HepG2 (cell line): ENCODE data around the gene PNKD. TPM values are rescaled to one million over a fixed set of nuclear protein-coding genes. Genes with fewer than 3 reads are reported as not detected.

ENCODE experiments used
- ATAC-seq: fragments of 200-7000 bp; cut with Tn5 transposase; 3 replicates; pipeline ENCODE4 v1.9.1; 2020; ENCODE audit warnings: mild to moderate bottlenecking, moderate library complexity
- Bru-seq: library from RNA; stranded (reverse); fragments of 400-500 nt; gene quantifications from one replicate; lab custom pipeline; 2021; lab: Mats Ljungman, UMichigan
- BruChase-seq, 2 experiments: library from RNA; stranded (reverse); fragments of 400-500 nt; gene quantifications; one replicate each; lab custom pipeline; 2021; lab: Mats Ljungman, UMichigan
- BruUV-seq: library from RNA; stranded (reverse); fragments of 400-500 nt; replicated peaks from 2 replicates; lab custom pipeline; 2021; lab: Mats Ljungman, UMichigan
- CTCF ChIA-PET: fragments of 300-600 bp; formaldehyde crosslinking; extraction: SDS; loops from one replicate; lab custom pipeline; 2021; ENCODE audit warnings: low total read pairs, inconsistent platforms, low intra/inter-chr PET ratio; lab: Yijun Ruan, JAX
- POLR2A ChIA-PET: fragments of 350-600 bp; sonication (Branson Sonifier 250); formaldehyde crosslinking; loops from one replicate; lab custom pipeline; 2020; ENCODE audit warnings: antibody characterized with exemption, inconsistent platforms; lab: Yijun Ruan, JAX
- DNase-seq: peaks from one replicate; pipeline ENCODE4 v3.0.0-alpha.2; 2015; ENCODE audit warnings: low spot score
- FAIRE-seq: peaks from 3 replicates; lab custom pipeline; 2011; peaks lifted over from hg19 to GRCh38; lab: Jason Lieb, UNC
- H2AFZ ChIP-seq: one replicate; pipeline ENCODE4 v1.6.1; 2011; ENCODE audit warnings: low read length, inconsistent platforms
- H3K27ac ChIP-seq: fragments of 300-600 bp; 3 replicates; pipeline ENCODE4 v1.8.0; 2011; ENCODE audit warnings: mixed run types, mild to moderate bottlenecking, mixed read lengths, low read length, inconsistent platforms; ENCODE audit not compliant: insufficient read depth; ENCODE audit errors: extremely low read length
- H3K27me3 ChIP-seq, 2 experiments: fragments of 200-600 bp in 1 of 2; 2 replicates in 1 of 2; 3 replicates in 1 of 2; pipeline versions ENCODE4 v1.6.0 to v1.8.0; 2011; ENCODE audit warnings: low read length in 2 of 2, mild to moderate bottlenecking in 2 of 2, moderate library complexity in 2 of 2, inconsistent platforms in 1 of 2; ENCODE audit not compliant: insufficient read depth in 2 of 2, control insufficient read depth in 1 of 2
- H3K36me3 ChIP-seq, 2 experiments: fragments of 200-600 bp in 1 of 2; replicated peaks in 1 of 2; 2 replicates in 1 of 2; 3 replicates in 1 of 2; pipeline versions ENCODE4 v1.5.1 to v1.8.0; 2011; ENCODE audit warnings: low read length in 2 of 2, inconsistent platforms in 1 of 2; ENCODE audit not compliant: insufficient read depth in 2 of 2, control insufficient read depth in 1 of 2
- H3K4me1 ChIP-seq: 2 replicates; pipeline ENCODE4 v1.5.1; 2012; ENCODE audit warnings: low read length, inconsistent platforms; ENCODE audit not compliant: insufficient read depth
- H3K4me2 ChIP-seq: 2 replicates; pipeline ENCODE4 v1.6.0; 2011; ENCODE audit warnings: low read depth, low read length, inconsistent platforms
- H3K4me3 ChIP-seq, 3 experiments: fragments of 200-600 bp in 1 of 3; sonication (generic), shearing (Covaris generic) in 1 of 3; replicated peaks in 1 of 3; 2 replicates each; pipeline ENCODE4 v1.5.1; 2011 to 2016; ENCODE audit warnings: low read length in 3 of 3, inconsistent platforms in 2 of 3, low read depth in 2 of 3, mild to moderate bottlenecking in 2 of 3, control low read depth in 1 of 3, mixed read lengths in 1 of 3; ENCODE audit not compliant: insufficient read depth in 1 of 3
- H3K79me2 ChIP-seq: one replicate; pipeline ENCODE4 v1.6.1; 2011; ENCODE audit warnings: low read length, inconsistent platforms; ENCODE audit not compliant: insufficient read depth
- H3K9ac ChIP-seq: 2 replicates; pipeline ENCODE4 v1.6.0; 2011; ENCODE audit warnings: mild to moderate bottlenecking, low read depth, low read length, inconsistent platforms; ENCODE audit not compliant: insufficient read depth
- H3K9me3 ChIP-seq: 2 replicates; pipeline ENCODE4 v1.5.1; 2012; ENCODE audit warnings: mild to moderate bottlenecking, low read length
- H4K20me1 ChIP-seq: 2 replicates; pipeline ENCODE4 v1.6.0; 2011; ENCODE audit warnings: inconsistent platforms, mild to moderate bottlenecking, low read length, moderate library complexity; ENCODE audit not compliant: insufficient read depth
- CEBPB ChIP-seq: IDR thresholded peaks from 2 replicates; pipeline ENCODE4 v1.6.1; 2011; ENCODE audit warnings: low read depth, low read length, improper control_type of control experiment, borderline replicate concordance
- JUND ChIP-seq: sonication (generic); formaldehyde crosslinking; IDR thresholded peaks from 2 replicates; pipeline ENCODE4 v1.8.0; 2022; ENCODE audit warnings: mild to moderate bottlenecking, missing genetic modification reagents
- MED1 ChIP-seq: sonication (generic); formaldehyde crosslinking; IDR thresholded peaks from 2 replicates; pipeline ENCODE4 v1.4.0; 2020; ENCODE audit warnings: missing genetic modification reagents
- MTF2 ChIP-seq: sonication (generic); formaldehyde crosslinking; IDR thresholded peaks from 2 replicates; pipeline ENCODE4 v1.5.0; 2020; ENCODE audit warnings: missing genetic modification reagents, borderline replicate concordance
- RBFOX2 ChIP-seq: fragments of 200-400 bp; formaldehyde crosslinking; IDR thresholded peaks from 2 replicates; pipeline ENCODE4 v1.6.1; 2017; ENCODE audit warnings: low read depth, mild to moderate bottlenecking, low read length
- SP4 ChIP-seq: sonication (generic); formaldehyde crosslinking; IDR thresholded peaks from 2 replicates; pipeline ENCODE4 v1.8.1; 2023; ENCODE audit warnings: mild to moderate bottlenecking, missing genetic modification reagents
- ZNF235 ChIP-seq: sonication (generic); formaldehyde crosslinking; IDR thresholded peaks from 2 replicates; pipeline ENCODE4 v1.8.1; 2023; ENCODE audit warnings: mild to moderate bottlenecking, missing genetic modification reagents, borderline replicate concordance
- WGBS: methylation state at CpG from one replicate; pipeline ENCODE4 v1.1.6; 2017; ENCODE audit warnings: low lambda C conversion rate; 5-methylcytosine and 5-hydroxymethylcytosine counted together
- in situ Hi-C: cut with HindIII; loops from 2 replicates; pipeline ENCODE4 v1.10.0; 2017; ENCODE audit warnings: low pct_unique_long_range_greater_than_20kb; ENCODE audit not compliant: extremely low pct_ligation_motif_present
- intact Hi-C: fragments of 100-400 bp; cut with micrococcal nuclease; formaldehyde crosslinking; loops from one replicate; pipeline ENCODE4 v1.10.0; 2022; ENCODE audit not compliant: unreplicated experiment
- long read RNA-seq, 2 experiments: library from RNA in 1 of 2; library from polyadenylated mRNA in 1 of 2; stranded (forward) in 1 of 2; unstranded in 1 of 2; transcript quantifications; one replicate each; pipeline ENCODE4 v2.0.0, GENCODE V29; 2019 to 2022
- polyA minus RNA-seq, 3 experiments: library from RNA; depleted of rRNA, polyadenylated mRNA; stranded (reverse); fragments of >200 nt; gene quantifications; 2 replicates each; pipeline ENCODE4 v1.2.3, GENCODE V29; 2011; ENCODE audit warnings: low replicate concordance in 1 of 3
- polyA plus RNA-seq, 8 experiments: library from polyadenylated mRNA; depleted of rRNA in 3 of 8; stranded (reverse) in 7 of 8; unstranded in 1 of 8; fragments of >200 nt; fragmentation: Illumina TruSeq in 4 of 8; extraction: Trizol in 4 of 8; gene quantifications; 2 replicates each; pipeline versions ENCODE4 v1.2.1 to v1.2.3, GENCODE V29; 2011 to 2016; ENCODE audit warnings: low read depth in 4 of 8, missing spikeins in 1 of 8, mixed read lengths in 1 of 8; ENCODE audit not compliant: insufficient read depth in 1 of 8
- total RNA-seq, 5 experiments: library from RNA; depleted of rRNA; stranded (reverse); fragments of >200 nt; fragmentation: Illumina TruSeq; extraction: Trizol; gene quantifications; 2 replicates each; pipeline ENCODE4 v1.2.3, GENCODE V29; 2016; ENCODE audit warnings: low read depth in 1 of 5
- TF ChIP-seq, protein P1 (sequence below): IDR thresholded peaks from 2 replicates; pipeline ENCODE4 v1.4.0; 2020; ENCODE audit warnings: mild to moderate bottlenecking, missing genetic modification reagents

Gene PNKD, protein sequence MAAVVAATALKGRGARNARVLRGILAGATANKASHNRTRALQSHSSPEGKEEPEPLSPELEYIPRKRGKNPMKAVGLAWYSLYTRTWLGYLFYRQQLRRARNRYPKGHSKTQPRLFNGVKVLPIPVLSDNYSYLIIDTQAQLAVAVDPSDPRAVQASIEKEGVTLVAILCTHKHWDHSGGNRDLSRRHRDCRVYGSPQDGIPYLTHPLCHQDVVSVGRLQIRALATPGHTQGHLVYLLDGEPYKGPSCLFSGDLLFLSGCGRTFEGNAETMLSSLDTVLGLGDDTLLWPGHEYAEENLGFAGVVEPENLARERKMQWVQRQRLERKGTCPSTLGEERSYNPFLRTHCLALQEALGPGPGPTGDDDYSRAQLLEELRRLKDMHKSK
- total RNA-seq (2016; rRNA removed; fragmentation: Illumina TruSeq; extraction: Trizol) (50.0 and 55.9 TPM in 2 replicates), polyA plus RNA-seq (2011; rRNA removed) (78.0 and 80.4 TPM in 2 replicates), polyA minus RNA-seq (2011; rRNA and poly(A)+ RNA removed; ENCODE audit: low replicate concordance) (33.3 and 44.2 TPM in 2 replicates), Bru-seq, nascent RNA (percentile 46 among the genes with signal in this experiment), BruChase-seq, experiment 1, labeled RNA remaining after a 6-hour chase (percentile 53 among the genes with signal in this experiment), BruChase-seq, experiment 2, labeled RNA remaining after a 2-hour chase (percentile 47 among the genes with signal in this experiment)
- 21.6 and 27.3 TPM in 2 replicates for total RNA-seq (2016; cell fraction: cytosol; rRNA removed; fragmentation: Illumina TruSeq; extraction: Trizol; ENCODE audit: low read depth)
- total RNA-seq (2016; cell fraction: insoluble cytoplasmic fraction; rRNA removed; fragmentation: Illumina TruSeq; extraction: Trizol), result 48.3 and 59.8 TPM in 2 replicates
- total RNA-seq (2016; cell fraction: membrane; rRNA removed; fragmentation: Illumina TruSeq; extraction: Trizol), result 30.6 and 30.7 TPM in 2 replicates
- total RNA-seq (2016; cell fraction: nucleus; rRNA removed; fragmentation: Illumina TruSeq; extraction: Trizol), result 34.2 and 39.5 TPM in 2 replicates
- polyA plus RNA-seq (2011; cell fraction: cytosol; rRNA removed), result 48.4 and 76.6 TPM in 2 replicates
- 76.3 and 77.5 TPM in 2 replicates for polyA plus RNA-seq (2011; cell fraction: nucleus; rRNA removed)
- polyA plus RNA-seq (2012), result 59.5 and 60.9 TPM in 2 replicates
- 24.9 and 29.3 TPM in 2 replicates for polyA plus RNA-seq (2016; cell fraction: cytosol; fragmentation: Illumina TruSeq; extraction: Trizol; ENCODE audit: low read depth)
- 58.0 and 59.1 TPM in 2 replicates for polyA plus RNA-seq (2016; cell fraction: insoluble cytoplasmic fraction; fragmentation: Illumina TruSeq; extraction: Trizol; ENCODE audit: low read depth)
- 31.6 and 35.4 TPM in 2 replicates for polyA plus RNA-seq (2016; cell fraction: membrane; fragmentation: Illumina TruSeq; extraction: Trizol; ENCODE audit: low read depth)
- 73.5 and 80.9 TPM in 2 replicates for polyA plus RNA-seq (2016; cell fraction: nucleus; fragmentation: Illumina TruSeq; extraction: Trizol; ENCODE audit: insufficient read depth, low read depth)
- 15.5 and 20.7 TPM in 2 replicates for polyA minus RNA-seq (2011; cell fraction: cytosol; rRNA and poly(A)+ RNA removed)
- 9.7 and 10.9 TPM in 2 replicates for polyA minus RNA-seq (2011; cell fraction: nucleus; rRNA and poly(A)+ RNA removed)
- long read RNA-seq, experiment 1, transcript PNKD-202 (9 exons, 2,991 nt), result minor isoform, 5 of 130 reads
- long read RNA-seq, experiment 1, transcript PNKD-201 (3 exons, 758 nt), result major isoform, 109 of 130 reads
- long read RNA-seq, experiment 1, partial matches to known transcripts, result 2 of 130 reads
- long read RNA-seq, experiment 1, other reads (novel, unspliced or antisense), result 14 of 130 reads
- long read RNA-seq, experiment 2, transcript PNKD-202 (9 exons, 2,991 nt), result minor isoform, 20 of 157 reads
- long read RNA-seq, experiment 2, transcript PNKD-201 (3 exons, 758 nt), result major isoform, 83 of 157 reads
- long read RNA-seq, experiment 2, partial matches to known transcripts, result 2 of 157 reads
- long read RNA-seq, experiment 2, other reads (novel, unspliced or antisense), result 49 of 157 reads

GRCh38 chr2:218269900-218270720 is at the start of gene PNKD, which contains the start of gene AAMP:
PNKD (plus strand) TSS chr2:218270519; CDS start chr2:218270536, 17 bp downstream.
AAMP (minus strand) TSS chr2:218270137; CDS start chr2:218270086, 51 bp downstream.
- Histone ChIP-seq H3K79me2 (peaks cover 21% of the 10 kb centered on the region), H3K27ac (peak within 1 kb of the TSS; percentile 80), H3K9ac (peak within 1 kb of the TSS; percentile 92), H3K4me3 (peak within 1 kb of the TSS; percentile 78 to 97 (median 96)), H3K27me3 (no peaks in the 10 kb centered on the region; a peak in 1 of 5 replicates), H3K9me3 (no peaks in the 10 kb centered on the region), H2AFZ (peak within 1 kb of the TSS; percentile 5), H3K4me2 (peak within 1 kb of the TSS; percentile 99), H4K20me1 (no peaks in the 10 kb centered on the region), H3K36me3 (peaks cover 19 to 43% of the 10 kb centered on the region in 2 experiments), H3K4me1 (peaks cover 58% of the 10 kb centered on the region)
- ChIA-PET CTCF (interaction anchor here (1.2 to 1.4 kb wide), 2 partner anchors 84 to 196 kb away, joined by 4 read pairs; no protein-coding TSS in a partner anchor), POLR2A (interaction anchor here (0.8 to 7.5 kb wide), 23 partner anchors 11 to 1772 kb away, joined by 3 to 121 read pairs (median 5); partner anchors contain the start of genes ARPC2, BCS1L, CATIP and CTDSP1)
- 2% methylated on average over 33 of the region's 64 CpGs for WGBS
- peak; percentile 100 for DNase-seq
- ATAC-seq, result peak; percentile 87
- intact Hi-C loops (loop anchor here (1.0 to 5.0 kb wide), 4 partner anchors 17 to 83 kb away; partner anchors contain the start of gene ARPC2), in situ Hi-C loops (loop anchor here (5.0 to 10.0 kb wide), 2 partner anchors 195 to 377 kb away; no protein-coding TSS in a partner anchor)
- no TSS peak for BruUV-seq
- peak; percentile 95 for FAIRE-seq
- TF ChIP-seq, protein P1, sequence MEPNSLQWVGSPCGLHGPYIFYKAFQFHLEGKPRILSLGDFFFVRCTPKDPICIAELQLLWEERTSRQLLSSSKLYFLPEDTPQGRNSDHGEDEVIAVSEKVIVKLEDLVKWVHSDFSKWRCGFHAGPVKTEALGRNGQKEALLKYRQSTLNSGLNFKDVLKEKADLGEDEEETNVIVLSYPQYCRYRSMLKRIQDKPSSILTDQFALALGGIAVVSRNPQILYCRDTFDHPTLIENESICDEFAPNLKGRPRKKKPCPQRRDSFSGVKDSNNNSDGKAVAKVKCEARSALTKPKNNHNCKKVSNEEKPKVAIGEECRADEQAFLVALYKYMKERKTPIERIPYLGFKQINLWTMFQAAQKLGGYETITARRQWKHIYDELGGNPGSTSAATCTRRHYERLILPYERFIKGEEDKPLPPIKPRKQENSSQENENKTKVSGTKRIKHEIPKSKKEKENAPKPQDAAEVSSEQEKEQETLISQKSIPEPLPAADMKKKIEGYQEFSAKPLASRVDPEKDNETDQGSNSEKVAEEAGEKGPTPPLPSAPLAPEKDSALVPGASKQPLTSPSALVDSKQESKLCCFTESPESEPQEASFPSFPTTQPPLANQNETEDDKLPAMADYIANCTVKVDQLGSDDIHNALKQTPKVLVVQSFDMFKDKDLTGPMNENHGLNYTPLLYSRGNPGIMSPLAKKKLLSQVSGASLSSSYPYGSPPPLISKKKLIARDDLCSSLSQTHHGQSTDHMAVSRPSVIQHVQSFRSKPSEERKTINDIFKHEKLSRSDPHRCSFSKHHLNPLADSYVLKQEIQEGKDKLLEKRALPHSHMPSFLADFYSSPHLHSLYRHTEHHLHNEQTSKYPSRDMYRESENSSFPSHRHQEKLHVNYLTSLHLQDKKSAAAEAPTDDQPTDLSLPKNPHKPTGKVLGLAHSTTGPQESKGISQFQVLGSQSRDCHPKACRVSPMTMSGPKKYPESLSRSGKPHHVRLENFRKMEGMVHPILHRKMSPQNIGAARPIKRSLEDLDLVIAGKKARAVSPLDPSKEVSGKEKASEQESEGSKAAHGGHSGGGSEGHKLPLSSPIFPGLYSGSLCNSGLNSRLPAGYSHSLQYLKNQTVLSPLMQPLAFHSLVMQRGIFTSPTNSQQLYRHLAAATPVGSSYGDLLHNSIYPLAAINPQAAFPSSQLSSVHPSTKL (CRISPR knock-in tag), result no peak
- TF ChIP-seq SP4 (CRISPR knock-in tag) (peak; percentile 100), MED1 (CRISPR knock-in tag) (peak; percentile 34; the same call in 1 of the 2 replicates), ZNF235 (CRISPR knock-in tag) (peak; percentile 27; the same call in 1 of the 2 replicates), MTF2 (CRISPR knock-in tag) (no peak), RBFOX2 (peak; percentile 93), JUND (CRISPR knock-in tag) (no peak), CEBPB (peak; percentile 61; the same call in 1 of the 2 replicates)
